Trophoblast cell (in vitro differentiated cells and primary cell): ENCODE measurements around the gene NACC1.

ENCODE experiments used
- DNase-seq, 2 donors: peaks; one replicate each; pipeline ENCODE4 v3.0.0-alpha.2; 2016
- H2AFZ ChIP-seq: 2 replicates; pipeline ENCODE4 v1.6.1; 2013; ENCODE audit warnings: low read length, moderate library complexity, mild to moderate bottlenecking; ENCODE audit not compliant: insufficient read depth, poor library complexity
- H2AK5ac ChIP-seq: 2 replicates; pipeline ENCODE4 v1.6.1; 2013; ENCODE audit warnings: mild to moderate bottlenecking, low read length
- H2BK120ac ChIP-seq: 2 replicates; pipeline ENCODE4 v1.6.1; 2013; ENCODE audit warnings: low read length, mild to moderate bottlenecking, moderate library complexity; ENCODE audit not compliant: insufficient read depth, poor library complexity
- H2BK12ac ChIP-seq: 2 replicates; pipeline ENCODE4 v1.6.1; 2013; ENCODE audit warnings: mild to moderate bottlenecking, low read length, moderate library complexity
- H2BK5ac ChIP-seq: 2 replicates; pipeline ENCODE4 v1.6.1; 2013; ENCODE audit warnings: low read length, low read depth, moderate library complexity, mild to moderate bottlenecking; ENCODE audit not compliant: poor library complexity
- H3K14ac ChIP-seq: 2 replicates; pipeline ENCODE4 v1.6.1; 2013; ENCODE audit warnings: mild to moderate bottlenecking, low read length
- H3K18ac ChIP-seq: 2 replicates; pipeline ENCODE4 v1.6.1; 2013; ENCODE audit warnings: mild to moderate bottlenecking, low read length
- H3K23ac ChIP-seq: 2 replicates; pipeline ENCODE4 v1.6.1; 2013; ENCODE audit warnings: low read length
- H3K27ac ChIP-seq: 2 replicates; pipeline ENCODE4 v1.5.1; 2013; ENCODE audit warnings: low read depth, mild to moderate bottlenecking, inconsistent platforms, low read length, moderate library complexity
- H3K27me3 ChIP-seq: 2 replicates; pipeline ENCODE4 v1.6.1; 2013; ENCODE audit warnings: inconsistent platforms, mild to moderate bottlenecking, low read length, moderate library complexity; ENCODE audit not compliant: insufficient read depth
- H3K36me3 ChIP-seq, 2 experiments: 1 replicate in 1 of 2; 2 replicates in 1 of 2; pipeline ENCODE4 v1.6.1; 2013; ENCODE audit warnings: low read length in 2 of 2, mild to moderate bottlenecking in 2 of 2, moderate library complexity in 1 of 2; ENCODE audit not compliant: insufficient read depth in 2 of 2, control insufficient read depth in 1 of 2
- H3K4ac ChIP-seq: 2 replicates; pipeline ENCODE4 v1.6.1; 2013; ENCODE audit warnings: low read depth, mild to moderate bottlenecking, low read length, moderate library complexity
- H3K4me1 ChIP-seq, 2 experiments: 1 replicate in 1 of 2; 2 replicates in 1 of 2; pipeline ENCODE4 v1.6.1; 2013; ENCODE audit warnings: low read length in 2 of 2, mild to moderate bottlenecking in 2 of 2, moderate library complexity in 1 of 2; ENCODE audit not compliant: insufficient read depth in 2 of 2, control insufficient read depth in 1 of 2
- H3K4me2 ChIP-seq: 2 replicates; pipeline ENCODE4 v1.6.1; 2013; ENCODE audit warnings: inconsistent platforms, mild to moderate bottlenecking, low read length, moderate library complexity
- H3K4me3 ChIP-seq: 2 replicates; pipeline ENCODE4 v1.5.1; 2013; ENCODE audit warnings: mild to moderate bottlenecking, low read depth, low read length, inconsistent platforms
- H3K79me1 ChIP-seq: one replicate; pipeline ENCODE4 v1.6.1; 2013; ENCODE audit warnings: low read length
- H3K79me2 ChIP-seq: 2 replicates; pipeline ENCODE4 v1.6.1; 2013; ENCODE audit warnings: low read length, mild to moderate bottlenecking; ENCODE audit not compliant: control insufficient read depth, insufficient read depth, poor library complexity
- H3K9ac ChIP-seq: 2 replicates; pipeline ENCODE4 v1.6.1; 2013; ENCODE audit warnings: mild to moderate bottlenecking, low read length
- H3K9me3 ChIP-seq: 2 replicates; pipeline ENCODE4 v1.6.1; 2013; ENCODE audit warnings: low read depth, mild to moderate bottlenecking, control low read depth, inconsistent platforms, low read length; ENCODE audit not compliant: insufficient read depth
- H4K12ac ChIP-seq: 2 replicates; pipeline ENCODE4 v1.6.1; 2013; ENCODE audit warnings: low read depth, mild to moderate bottlenecking, low read length, moderate library complexity
- H4K8ac ChIP-seq: 2 replicates; pipeline ENCODE4 v1.6.1; 2013; ENCODE audit warnings: low read depth, mild to moderate bottlenecking, low read length, moderate library complexity
- H4K91ac ChIP-seq: one replicate; pipeline ENCODE4 v1.6.1; 2013; ENCODE audit warnings: low read depth, mild to moderate bottlenecking, low read length, moderate library complexity
- WGBS: extraction: QIAGEN DNeasy Blood & Tissue Kit; methylation state at CpG from one replicate; pipeline ENCODE4 v1.1.7; 2013; ENCODE audit warnings: missing lambda C conversion rate; ENCODE audit not compliant: insufficient read length, insufficient coverage; ENCODE audit errors: extremely low coverage; 5-methylcytosine and 5-hydroxymethylcytosine counted together

NACC1 gene

GRCh38 chr19:13135068-13136062 lies 17.3 kb downstream of the NACC1 start:
- H4K12ac ChIP-seq = no peak overlapping the region
- H3K79me2 ChIP-seq = no peaks in the 10 kb centered on the region
- no peak overlapping the region for H2BK12ac ChIP-seq
- no peak for DNase-seq
- H3K4me1 ChIP-seq = no peaks in the 10 kb centered on the region
- no peak overlapping the region for H2AFZ ChIP-seq
- no peak overlapping the region for H3K23ac ChIP-seq
- peak overlapping the region; percentile 23 for H3K4me3 ChIP-seq
- H3K9ac ChIP-seq = no peak overlapping the region
- H3K14ac ChIP-seq = no peak overlapping the region
- WGBS = no CpG with 5 or more reads among the region's 60 CpGs
- no peaks in the 10 kb centered on the region for H3K27me3 ChIP-seq
- no peak overlapping the region for H2AK5ac ChIP-seq
- H4K8ac ChIP-seq = no peak overlapping the region
- no peak overlapping the region for H4K91ac ChIP-seq
- peaks cover 6% of the 10 kb centered on the region for H3K9me3 ChIP-seq
- H3K79me1 ChIP-seq = no peaks in the 10 kb centered on the region
- peaks cover 55 to 65% of the 10 kb centered on the region in 2 experiments for H3K36me3 ChIP-seq
- H3K4me2 ChIP-seq = no peak overlapping the region
- H3K4ac ChIP-seq = no peak overlapping the region
- H3K27ac ChIP-seq = no peak overlapping the region
- no peak overlapping the region for H3K18ac ChIP-seq
- no peak overlapping the region for H2BK5ac ChIP-seq
- no peak overlapping the region for H2BK120ac ChIP-seq

GRCh38 chr19:13137290-13137794 lies 19.3 kb downstream of the NACC1 start:
- H3K4ac ChIP-seq = no peak overlapping the region
- no peak overlapping the region for H4K12ac ChIP-seq
- WGBS = no CpG with 5 or more reads among the region's 28 CpGs
- H4K8ac ChIP-seq = no peak overlapping the region
- no peak overlapping the region for H3K4me2 ChIP-seq
- no peak for DNase-seq
- H3K4me1 ChIP-seq = no peaks in the 10 kb centered on the region
- H3K4me3 ChIP-seq = no peak overlapping the region
- H3K36me3 ChIP-seq = peaks cover 54 to 59% of the 10 kb centered on the region in 2 experiments
- peaks cover 6% of the 10 kb centered on the region for H3K9me3 ChIP-seq
- no peaks in the 10 kb centered on the region for H3K79me2 ChIP-seq
- H2BK5ac ChIP-seq = no peak overlapping the region
- no peak overlapping the region for H2BK12ac ChIP-seq
- H3K14ac ChIP-seq = no peak overlapping the region
- H3K79me1 ChIP-seq = no peaks in the 10 kb centered on the region
- H3K27ac ChIP-seq = no peak overlapping the region
- H4K91ac ChIP-seq = no peak overlapping the region
- H2AK5ac ChIP-seq = no peak overlapping the region
- H2AFZ ChIP-seq = no peak overlapping the region
- no peaks in the 10 kb centered on the region for H3K27me3 ChIP-seq
- H2BK120ac ChIP-seq = no peak overlapping the region
- no peak overlapping the region for H3K18ac ChIP-seq
- no peak overlapping the region for H3K23ac ChIP-seq
- H3K9ac ChIP-seq = no peak overlapping the region

GRCh38 chr19:13138171-13138915 lies 20.3 kb downstream of the NACC1 start:
- no peaks in the 10 kb centered on the region for H3K27me3 ChIP-seq
- H2BK120ac ChIP-seq = no peak overlapping the region
- no peak overlapping the region for H4K91ac ChIP-seq
- H2BK12ac ChIP-seq = no peak overlapping the region
- H3K9me3 ChIP-seq = peaks cover 6% of the 10 kb centered on the region
- no peak overlapping the region for H3K4ac ChIP-seq
- H3K14ac ChIP-seq = no peak overlapping the region
- no peak overlapping the region for H3K9ac ChIP-seq
- no peak overlapping the region for H4K12ac ChIP-seq
- H3K4me2 ChIP-seq = no peak overlapping the region
- no CpG with 5 or more reads among the region's 40 CpGs for WGBS
- no peak overlapping the region for H2AFZ ChIP-seq
- H3K27ac ChIP-seq = no peak overlapping the region
- H4K8ac ChIP-seq = no peak overlapping the region
- DNase-seq = no peak
- H3K36me3 ChIP-seq = peaks cover 53 to 54% of the 10 kb centered on the region in 2 experiments
- no peaks in the 10 kb centered on the region for H3K79me1 ChIP-seq
- no peak overlapping the region for H2BK5ac ChIP-seq
- no peak overlapping the region for H3K18ac ChIP-seq
- H3K79me2 ChIP-seq = no peaks in the 10 kb centered on the region
- H2AK5ac ChIP-seq = no peak overlapping the region
- no peaks in the 10 kb centered on the region for H3K4me1 ChIP-seq
- no peak overlapping the region for H3K23ac ChIP-seq
- no peak overlapping the region for H3K4me3 ChIP-seq

GRCh38 chr19:13138916-13139198 lies 20.8 kb downstream of the NACC1 start:
- WGBS = no CpG with 5 or more reads among the region's 10 CpGs
- H2BK120ac ChIP-seq = no peak overlapping the region
- no peak overlapping the region for H2AFZ ChIP-seq
- no peak overlapping the region for H3K4me2 ChIP-seq
- no peak overlapping the region for H3K4ac ChIP-seq
- peaks cover 6% of the 10 kb centered on the region for H3K9me3 ChIP-seq
- no peak overlapping the region for H2BK5ac ChIP-seq
- no peak overlapping the region for H4K12ac ChIP-seq
- H3K27me3 ChIP-seq = no peaks in the 10 kb centered on the region
- peak in 1 of 2 donors; percentile 14 for DNase-seq
- H3K79me1 ChIP-seq = no peaks in the 10 kb centered on the region
- no peaks in the 10 kb centered on the region for H3K4me1 ChIP-seq
- H3K79me2 ChIP-seq = no peaks in the 10 kb centered on the region
- H3K27ac ChIP-seq = no peak overlapping the region
- H3K36me3 ChIP-seq = peaks cover 53 to 55% of the 10 kb centered on the region in 2 experiments
- no peak overlapping the region for H4K91ac ChIP-seq
- H2BK12ac ChIP-seq = no peak overlapping the region
- no peak overlapping the region for H3K4me3 ChIP-seq
- H3K14ac ChIP-seq = no peak overlapping the region
- no peak overlapping the region for H2AK5ac ChIP-seq
- no peak overlapping the region for H3K23ac ChIP-seq
- H3K18ac ChIP-seq = no peak overlapping the region
- H4K8ac ChIP-seq = no peak overlapping the region
- H3K9ac ChIP-seq = no peak overlapping the region
